GM10266 (cell line): ENCODE data around the gene ARPP21.

Source experiments
- DNase-seq: peaks from one replicate; pipeline ENCODE4 v3.0.0; 2012; ENCODE audit errors: extremely low spot score
- CTCF ChIP-seq: IDR thresholded peaks from 2 replicates; pipeline ENCODE4 v1.5.1; 2012; ENCODE audit warnings: mild to moderate bottlenecking, low read depth; ENCODE audit not compliant: control insufficient read depth, insufficient read depth; ENCODE audit errors: missing control alignments

ARPP21 gene

GRCh38 chr3:35639254-35640186, at the start of gene ARPP21:
Gene ARPP21, plus strand, starts transcription at chr3:35639525. Its CDS starts 42,227 bp downstream, at chr3:35681752.
- no peak for TF ChIP-seq CTCF
- peak; percentile 22 for DNase-seq

- TF ChIP-seq CTCF = no peak
- DNase-seq = no peak
Observed at GRCh38 chr3:35592589-35593295, 46.6 kb upstream of the ARPP21 start.

- DNase-seq = no peak
- no peak for TF ChIP-seq CTCF
Observed at GRCh38 chr3:35594739-35595138, 44.6 kb upstream of the ARPP21 start.

- no peak for DNase-seq
- TF ChIP-seq CTCF = no peak
Observed at GRCh38 chr3:35596335-35596995, 42.9 kb upstream of the ARPP21 start.

- no peak for DNase-seq
- no peak for TF ChIP-seq CTCF
Observed at GRCh38 chr3:35597490-35597889, 41.8 kb upstream of the ARPP21 start.

GRCh38 chr3:35598804-35599203, 40.5 kb upstream of the ARPP21 start:
- TF ChIP-seq CTCF = no peak
- DNase-seq = no peak
